Astrocyte of the spinal cord (primary cell): ENCODE measurements around the gene PKD1L1.

Source experiments
- DNase-seq: peaks from one replicate; pipeline ENCODE4 v3.0.0; 2011; ENCODE audit warnings: low read depth, low spot score
- H3K4me3 ChIP-seq: 2 replicates; pipeline ENCODE4 v1.5.1; 2011; ENCODE audit warnings: low read depth, mild to moderate bottlenecking, low read length, moderate library complexity
- in situ Hi-C: cut with HindIII; loops from 2 replicates; pipeline ENCODE4 v1.10.0; 2017; ENCODE audit warnings: low sequenced_read_pairs
- TF ChIP-seq, protein P1 (sequence below): IDR thresholded peaks from 2 replicates; pipeline ENCODE4 v1.5.1; 2012; ENCODE audit warnings: low read depth, mild to moderate bottlenecking, low read length, inconsistent platforms

Gene PKD1L1

DNA sequence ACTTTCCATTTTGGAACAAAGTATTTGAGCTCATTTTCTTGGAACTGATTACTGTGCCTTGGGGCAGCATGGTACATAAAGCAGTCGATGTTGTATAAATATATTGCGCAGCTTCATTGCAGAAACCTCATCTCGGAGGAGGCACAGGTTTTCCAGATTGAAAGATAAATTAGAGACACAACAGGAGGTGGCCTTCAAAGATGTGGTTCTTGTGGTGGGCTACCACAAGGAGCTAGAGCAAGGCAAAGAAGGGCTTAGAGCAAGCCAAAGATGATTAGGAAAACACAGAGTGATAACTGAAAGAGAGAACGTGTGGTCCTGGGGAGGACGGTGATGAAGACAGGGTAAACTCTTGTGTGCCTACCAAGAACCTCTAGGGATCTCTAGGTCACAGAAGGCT is 197.2 kb downstream of the PKD1L1 start:
- DNase-seq, result no peak
- no peak overlapping the region for H3K4me3 ChIP-seq
- in situ Hi-C loops, result no loop called here
- TF ChIP-seq, protein P1, sequence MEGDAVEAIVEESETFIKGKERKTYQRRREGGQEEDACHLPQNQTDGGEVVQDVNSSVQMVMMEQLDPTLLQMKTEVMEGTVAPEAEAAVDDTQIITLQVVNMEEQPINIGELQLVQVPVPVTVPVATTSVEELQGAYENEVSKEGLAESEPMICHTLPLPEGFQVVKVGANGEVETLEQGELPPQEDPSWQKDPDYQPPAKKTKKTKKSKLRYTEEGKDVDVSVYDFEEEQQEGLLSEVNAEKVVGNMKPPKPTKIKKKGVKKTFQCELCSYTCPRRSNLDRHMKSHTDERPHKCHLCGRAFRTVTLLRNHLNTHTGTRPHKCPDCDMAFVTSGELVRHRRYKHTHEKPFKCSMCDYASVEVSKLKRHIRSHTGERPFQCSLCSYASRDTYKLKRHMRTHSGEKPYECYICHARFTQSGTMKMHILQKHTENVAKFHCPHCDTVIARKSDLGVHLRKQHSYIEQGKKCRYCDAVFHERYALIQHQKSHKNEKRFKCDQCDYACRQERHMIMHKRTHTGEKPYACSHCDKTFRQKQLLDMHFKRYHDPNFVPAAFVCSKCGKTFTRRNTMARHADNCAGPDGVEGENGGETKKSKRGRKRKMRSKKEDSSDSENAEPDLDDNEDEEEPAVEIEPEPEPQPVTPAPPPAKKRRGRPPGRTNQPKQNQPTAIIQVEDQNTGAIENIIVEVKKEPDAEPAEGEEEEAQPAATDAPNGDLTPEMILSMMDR, result no peak

DNA sequence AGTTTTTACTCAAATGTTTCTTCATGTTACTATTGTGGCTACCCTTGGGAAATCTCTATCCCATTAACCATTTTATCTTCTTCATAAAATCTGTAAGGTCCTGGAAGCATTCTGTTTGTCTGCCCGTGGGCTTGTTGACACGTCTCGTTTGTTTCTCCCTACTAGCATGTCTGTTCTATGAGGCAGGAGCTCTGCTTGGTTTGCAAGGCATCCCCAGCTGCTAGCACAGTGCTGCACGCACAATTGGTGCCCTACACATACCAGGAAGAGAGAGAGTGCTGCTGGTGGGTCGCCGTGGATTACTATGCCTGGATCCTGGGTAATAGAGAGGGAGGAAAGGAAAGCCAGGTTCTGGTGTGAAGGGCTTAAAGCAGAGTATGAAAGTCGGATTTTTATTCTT is 200.2 kb downstream of the PKD1L1 start:
- TF ChIP-seq, protein P1, result no peak
- H3K4me3 ChIP-seq, result no peak overlapping the region
- DNase-seq, result no peak
- in situ Hi-C loops, result no loop called here

DNA sequence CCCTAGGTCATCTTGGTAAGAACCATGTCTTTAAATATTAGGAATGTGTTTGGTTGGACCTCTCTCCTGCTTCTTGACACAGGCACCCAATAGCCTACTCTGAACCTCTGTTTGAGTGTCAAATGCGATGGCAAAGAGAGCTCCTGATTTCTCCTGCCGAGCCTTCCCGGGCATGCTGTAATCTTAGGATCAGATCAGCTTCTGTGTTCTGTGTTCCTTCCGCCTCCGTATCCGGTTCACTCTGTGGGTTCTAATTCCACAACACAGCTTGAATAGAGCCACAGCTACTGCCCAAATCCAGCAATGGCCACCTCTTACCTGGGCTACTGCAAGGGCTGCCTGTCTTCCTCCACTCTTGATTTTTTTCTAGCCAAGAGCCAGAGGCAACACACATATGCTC is 201.1 kb downstream of the PKD1L1 start:
- DNase-seq, result no peak
- TF ChIP-seq, protein P1, result no peak
- no peak overlapping the region for H3K4me3 ChIP-seq
- in situ Hi-C loops, result no loop called here

DNA sequence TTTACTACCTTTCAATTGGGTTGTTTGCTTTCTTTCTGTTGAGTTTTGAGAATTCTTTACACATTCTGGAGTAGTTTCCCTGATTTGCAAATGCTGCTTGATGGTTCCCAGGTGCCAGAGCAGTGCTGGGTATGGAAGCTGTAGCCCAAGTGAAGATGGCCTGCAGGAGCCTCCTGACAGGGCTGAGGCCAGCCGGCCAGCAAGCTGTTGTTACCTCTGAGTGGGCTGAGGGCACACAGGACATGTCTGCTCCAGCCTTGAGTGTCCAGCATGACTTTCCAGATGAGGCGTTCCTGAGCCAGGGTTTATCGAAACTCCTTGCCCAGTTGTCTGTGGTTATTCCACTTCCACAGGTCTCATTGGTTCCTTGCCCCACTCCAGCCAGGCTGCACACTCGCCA is 201.8 kb downstream of the PKD1L1 start:
- DNase-seq, result no peak
- in situ Hi-C loops, result no loop called here
- TF ChIP-seq, protein P1, result no peak
- H3K4me3 ChIP-seq, result no peak overlapping the region

DNA sequence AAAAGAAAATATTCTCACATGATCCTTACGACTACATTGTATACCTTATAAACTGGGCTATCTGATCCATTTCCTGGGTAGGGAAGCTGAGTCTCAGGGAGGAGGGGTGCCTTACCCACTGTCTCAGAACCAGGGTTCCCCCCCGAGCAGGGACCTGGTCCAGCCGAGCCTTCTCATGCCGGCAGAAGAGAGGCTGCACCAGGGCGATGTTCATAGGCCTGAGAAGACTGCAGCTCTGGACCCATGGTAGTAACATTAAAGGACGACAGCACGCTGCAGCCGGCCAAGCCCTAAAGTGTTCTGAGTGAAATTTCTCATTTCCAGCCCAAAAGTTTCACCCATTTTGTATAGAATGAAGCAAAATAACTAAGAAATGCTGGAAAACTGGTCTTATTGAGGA is 203.4 kb downstream of the PKD1L1 start:
- no peak overlapping the region for H3K4me3 ChIP-seq
- in situ Hi-C loops, result no loop called here
- TF ChIP-seq, protein P1, result no peak
- no peak for DNase-seq

DNA sequence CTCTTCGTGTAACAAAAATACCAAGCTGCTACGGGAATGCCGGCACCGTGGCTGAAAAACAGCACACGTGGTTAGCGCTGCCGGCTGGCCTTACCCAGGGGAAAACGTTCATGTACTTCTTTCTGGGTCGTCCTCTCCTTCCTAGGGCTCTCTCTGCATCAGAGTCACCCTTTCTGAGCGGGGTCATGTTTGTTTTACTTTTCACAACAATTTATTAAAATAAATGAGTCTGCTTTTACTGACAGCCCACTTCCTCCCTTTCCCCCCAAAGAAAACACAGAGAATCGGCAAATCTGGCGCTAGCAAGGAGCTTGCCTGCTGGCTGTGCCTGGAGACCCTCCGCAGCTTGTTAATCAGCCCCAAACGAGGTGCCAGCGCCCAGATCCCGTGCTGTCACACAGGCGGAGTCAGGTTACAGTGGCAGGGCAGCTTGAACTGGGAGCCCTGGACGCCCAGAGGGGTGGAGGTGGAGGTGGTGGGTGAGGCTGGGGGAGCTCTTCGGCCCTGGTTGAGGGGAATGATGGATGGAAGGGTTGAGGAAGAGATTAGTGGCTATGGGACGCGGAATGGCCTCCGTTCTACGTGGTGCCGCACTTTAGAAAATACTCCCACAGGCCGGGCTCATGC is 204.2 kb downstream of the PKD1L1 start:
- in situ Hi-C loops, result no loop called here
- TF ChIP-seq, protein P1, result no peak
- DNase-seq, result peak; percentile 39
- H3K4me3 ChIP-seq, result no peak overlapping the region
